ENCODE data around the gene RAB10.
"Not testable (repeated sequence)": the region's sequence is repeated elsewhere in the genome, so short reads cannot be mapped to it uniquely, and the experiment has no call there.

Gene RAB10

GRCh38 chr2:26100384-26100783 is 66.5 kb downstream of the RAB10 start:
- DNase-seq: no peak

GRCh38 chr2:26103752-26104151 is 69.9 kb downstream of the RAB10 start:
- no peak for DNase-seq

GRCh38 chr2:26108701-26109100 is 74.8 kb downstream of the RAB10 start:
- not testable (repeated sequence) for DNase-seq

- no peak for DNase-seq
Measured at GRCh38 chr2:26112201-26112600, 78.3 kb downstream of the RAB10 start.

GRCh38 chr2:26114151-26114550 is 80.3 kb downstream of the RAB10 start:
- DNase-seq: no peak

GRCh38 chr2:26118682-26119081 is 84.8 kb downstream of the RAB10 start:
- DNase-seq: no peak

- DNase-seq: no peak
Measured at GRCh38 chr2:26119521-26119920, 85.6 kb downstream of the RAB10 start.

GRCh38 chr2:26122630-26123029 is 88.7 kb downstream of the RAB10 start:
- DNase-seq: no peak

- DNase-seq: no peak
Measured at GRCh38 chr2:26123426-26123825, 89.5 kb downstream of the RAB10 start.

- no peak for DNase-seq
Measured at GRCh38 chr2:26126074-26126473, 92.2 kb downstream of the RAB10 start.

GRCh38 chr2:26128176-26128575 is 94.3 kb downstream of the RAB10 start:
- no peak for DNase-seq

GRCh38 chr2:26130763-26131162 is 96.9 kb downstream of the RAB10 start:
- DNase-seq: no peak

GRCh38 chr2:26136451-26136850 is 102.6 kb downstream of the RAB10 start:
- no peak for DNase-seq

GRCh38 chr2:26139269-26140183 is 105.6 kb downstream of the RAB10 start:
- DNase-seq: no peak

- no peak for DNase-seq
Measured at GRCh38 chr2:26141145-26141769, 107.4 kb downstream of the RAB10 start.

- no peak for DNase-seq
Measured at GRCh38 chr2:26144031-26144430, 110.1 kb downstream of the RAB10 start.

- DNase-seq: peak; percentile 33
Measured at GRCh38 chr2:26144953-26145680, 111.2 kb downstream of the RAB10 start.

GRCh38 chr2:26148501-26148900 is 114.6 kb downstream of the RAB10 start:
- no peak for DNase-seq

- no peak for DNase-seq
Measured at GRCh38 chr2:26150243-26150642, 116.4 kb downstream of the RAB10 start.

GRCh38 chr2:26157580-26157979 is 123.7 kb downstream of the RAB10 start:
- no peak for DNase-seq

- no peak for DNase-seq
Measured at GRCh38 chr2:26161926-26162325, 128.0 kb downstream of the RAB10 start.

- DNase-seq: no peak
Measured at GRCh38 chr2:26162963-26163362, 129.1 kb downstream of the RAB10 start.

- no peak for DNase-seq
Measured at GRCh38 chr2:26164231-26164630, 130.3 kb downstream of the RAB10 start.

Measured in HCEC 1CT (cell line).